ENCODE measurements around the gene LIPI.

- TF ChIP-seq CTCF (IDR thresholded peaks at IDR 0.05) (no peak), POLR2AphosphoS5 (IDR thresholded peaks at IDR 0.05) (no peak)
These were observed 135.2 kb downstream of the LIPI start for GRCh38 chr21:14075346-14076142.
